NCI-H2029 treated with DMSO at 0.1 percent for 48 hours (cell line): ENCODE data around the gene MIEN1.
"Not testable (repeated sequence)": the region's sequence is repeated elsewhere in the genome, so short reads cannot be mapped to it uniquely, and the experiment has no call there.

ENCODE experiments used
- DNase-seq: peaks from one replicate; lab custom pipeline; 2025; lab: John Stamatoyannopoulos, UW

MIEN1 gene

DNA sequence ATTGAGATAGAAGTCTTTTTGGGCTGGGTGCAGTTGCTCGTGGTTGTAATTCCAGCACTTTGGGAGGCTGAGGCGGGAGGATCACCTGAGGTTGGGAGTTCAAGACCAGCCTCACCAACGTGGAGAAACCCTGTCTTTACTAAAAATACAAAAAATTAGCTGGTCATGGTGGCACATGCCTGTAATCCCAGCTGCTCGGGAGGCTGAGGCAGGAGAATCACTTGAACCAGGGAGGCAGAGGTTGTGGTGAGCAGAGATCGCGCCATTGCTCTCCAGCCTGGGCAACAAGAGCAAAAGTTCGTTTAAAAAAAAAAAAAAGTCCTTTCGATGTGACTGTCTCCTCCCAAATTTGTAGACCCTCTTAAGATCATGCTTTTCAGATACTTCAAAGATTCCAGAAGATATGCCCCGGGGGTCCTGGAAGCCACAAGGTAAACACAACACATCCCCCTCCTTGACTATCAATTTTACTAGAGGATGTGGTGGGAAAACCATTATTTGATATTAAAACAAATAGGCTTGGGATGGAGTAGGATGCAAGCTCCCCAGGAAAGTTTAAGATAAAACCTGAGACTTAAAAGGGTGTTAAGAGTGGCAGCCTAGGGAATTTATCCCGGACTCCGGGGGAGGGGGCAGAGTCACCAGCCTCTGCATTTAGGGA, 31.0 kb downstream of the MIEN1 start:
- not testable (repeated sequence) for DNase-seq

DNA sequence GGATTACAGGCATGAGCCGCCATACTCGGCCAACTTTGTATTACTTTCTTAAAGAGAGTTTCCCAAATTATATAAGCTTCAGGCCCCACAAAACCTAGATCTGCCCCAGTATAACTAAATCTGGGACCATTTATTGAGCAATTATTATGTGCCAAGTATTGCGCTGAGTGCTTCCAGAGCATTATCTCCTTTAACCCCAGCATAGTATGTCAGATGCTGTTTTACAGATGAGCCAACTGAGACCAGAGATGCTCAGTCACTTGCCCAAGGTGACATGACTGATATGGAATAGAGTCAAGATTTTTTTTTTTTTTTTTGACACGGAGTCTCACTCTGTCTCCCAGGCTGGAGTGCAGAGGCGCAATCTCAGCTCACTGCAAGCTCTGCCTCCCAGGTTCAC, 32.4 kb downstream of the MIEN1 start:
- DNase-seq: no peak

DNA sequence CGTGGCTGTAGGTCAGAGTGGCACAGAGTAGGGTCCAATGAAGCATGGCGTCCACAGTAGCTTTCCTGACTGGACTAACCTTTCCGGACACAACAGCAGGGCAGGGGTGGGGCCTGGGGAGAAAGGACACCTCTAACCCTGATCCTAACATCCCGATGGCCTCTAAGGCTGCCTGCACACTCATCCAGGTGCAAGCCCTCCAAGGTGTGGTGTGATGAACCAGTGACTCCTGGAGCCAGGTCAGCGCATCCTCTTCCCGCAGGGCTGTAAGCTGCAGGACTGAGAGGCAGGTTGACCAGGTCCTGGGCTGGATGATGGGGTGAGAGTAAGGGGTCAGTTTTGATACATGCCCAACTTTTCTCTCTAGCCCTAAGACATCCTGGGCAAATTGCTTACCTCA, 33.6 kb downstream of the MIEN1 start:
- no peak for DNase-seq

DNA sequence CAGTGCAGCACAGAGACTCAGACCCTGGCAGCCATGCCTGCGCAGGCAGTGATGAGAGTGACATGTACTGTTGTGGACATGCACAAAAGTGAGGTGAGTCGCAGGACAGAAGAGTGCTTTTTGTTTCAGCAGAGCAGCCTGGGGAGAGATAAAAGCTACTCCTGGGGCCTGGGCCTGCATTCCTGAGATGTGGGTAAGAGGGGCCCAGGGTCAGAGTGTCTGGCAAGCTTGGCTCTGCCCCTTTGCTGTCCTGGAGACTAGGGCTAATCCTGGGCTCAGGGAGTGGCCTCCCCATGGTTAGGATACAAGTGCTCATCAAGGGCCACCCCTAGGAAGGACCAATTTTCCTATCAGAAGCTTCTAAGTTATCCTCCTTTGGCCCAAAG, 35.2 kb downstream of the MIEN1 start:
- no peak for DNase-seq

DNA sequence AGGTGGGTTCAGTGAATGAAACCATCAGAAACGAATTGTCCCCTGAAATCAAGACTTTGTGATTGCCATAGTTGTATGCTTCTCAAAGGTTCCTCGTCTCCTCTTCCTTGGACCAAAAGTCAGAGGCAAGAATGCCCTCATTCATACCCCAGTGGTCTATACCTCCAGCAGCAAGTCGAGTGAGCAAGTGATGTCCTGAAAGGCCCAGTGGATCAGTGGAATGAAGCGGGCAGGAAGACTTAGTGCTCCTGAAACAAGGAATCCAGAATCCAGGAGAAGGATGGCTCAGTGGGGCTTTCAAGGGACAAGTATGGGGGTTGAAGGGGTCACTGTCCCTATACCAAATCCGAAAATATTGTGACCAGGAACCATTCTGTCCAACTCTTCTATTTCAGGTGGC, 35.7 kb downstream of the MIEN1 start:
- DNase-seq: no peak

DNA sequence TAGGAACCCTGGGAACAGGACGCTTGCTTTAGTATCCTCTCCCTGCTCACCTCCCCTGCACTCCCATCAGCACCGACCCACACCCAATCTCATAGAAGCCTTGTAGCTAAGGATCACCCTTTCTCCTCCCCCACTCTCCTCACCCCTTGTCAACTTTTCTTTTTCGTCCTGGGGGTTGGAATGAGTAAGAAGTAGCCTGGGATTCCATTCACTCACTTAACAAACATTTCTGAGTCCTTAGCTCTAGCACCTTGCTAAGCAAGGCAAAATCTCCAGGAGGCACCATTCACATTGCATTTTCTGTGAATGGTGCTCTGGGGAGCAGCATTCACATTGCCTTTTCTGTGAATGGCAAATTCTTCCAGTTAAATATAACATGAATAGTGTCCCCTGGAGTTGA, 41.4 kb downstream of the MIEN1 start:
- DNase-seq: no peak

DNA sequence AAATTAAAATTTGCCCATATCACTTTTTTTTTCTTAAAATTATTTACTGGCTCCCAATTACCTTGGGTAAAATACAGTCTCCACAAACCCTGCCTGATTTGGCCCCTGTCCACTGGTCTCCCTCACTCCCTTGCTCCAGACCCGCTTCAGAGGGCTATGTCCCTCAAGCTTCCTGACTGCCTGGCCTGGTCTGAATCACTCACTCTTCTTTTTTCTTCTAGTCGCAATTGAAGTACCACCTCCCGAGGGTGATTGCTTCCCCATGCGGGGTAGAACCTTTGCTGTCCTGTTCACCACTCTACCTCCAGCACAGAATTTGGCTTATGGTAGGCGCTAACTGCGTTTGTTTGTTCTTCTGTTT, 41.9 kb downstream of the MIEN1 start:
- DNase-seq: no peak

DNA sequence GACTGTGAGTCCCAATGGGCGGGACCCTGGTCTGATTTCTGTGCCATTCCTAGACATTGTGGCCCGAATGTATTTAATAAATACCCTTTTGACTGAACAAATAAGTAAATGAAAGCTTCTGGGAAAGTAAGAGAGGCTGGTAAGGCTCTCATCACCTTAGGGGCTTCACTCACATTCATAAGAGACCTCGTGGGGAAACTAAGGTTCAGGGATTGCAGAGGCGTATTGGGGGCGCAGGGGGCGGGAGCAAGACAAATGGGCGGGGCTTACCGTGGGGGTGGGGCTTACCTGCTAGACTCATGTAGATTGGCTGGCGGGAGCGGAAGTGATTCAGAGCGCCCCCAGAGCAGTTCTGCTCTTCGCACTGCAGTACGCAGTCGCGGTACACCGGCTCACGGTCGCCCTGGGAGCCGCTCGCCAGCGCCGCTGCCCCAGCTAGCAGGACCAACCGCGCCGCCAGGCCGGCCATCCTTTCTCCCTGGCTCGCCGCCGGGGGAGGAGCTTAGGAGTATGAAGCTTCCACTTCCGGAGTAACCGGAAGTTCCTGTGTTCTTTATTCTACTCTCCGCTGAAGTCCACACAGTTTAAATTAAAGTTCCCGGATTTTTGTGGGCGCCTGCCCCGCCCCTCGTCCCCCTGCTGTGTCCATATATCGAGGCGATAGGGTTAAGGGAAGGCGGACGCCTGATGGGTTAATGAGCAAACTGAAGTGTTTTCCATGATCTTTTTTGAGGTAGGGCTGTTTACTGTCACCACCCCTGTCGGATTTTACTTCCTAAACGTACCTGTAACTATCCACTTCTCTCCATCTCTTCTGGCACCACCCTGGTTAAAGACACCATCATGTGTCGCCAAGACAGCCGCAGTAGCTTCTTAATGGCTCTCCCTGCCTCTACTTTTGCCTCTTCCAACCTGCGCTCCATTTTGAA, 42.5 kb downstream of the MIEN1 start, which contains the start of gene PGAP3:
Gene PGAP3, minus strand, starts transcription at position 512 of the 929 bp plus-strand sequence. Its CDS starts 43 bp downstream, at position 469.
- DNase-seq: peak; percentile 70

DNA sequence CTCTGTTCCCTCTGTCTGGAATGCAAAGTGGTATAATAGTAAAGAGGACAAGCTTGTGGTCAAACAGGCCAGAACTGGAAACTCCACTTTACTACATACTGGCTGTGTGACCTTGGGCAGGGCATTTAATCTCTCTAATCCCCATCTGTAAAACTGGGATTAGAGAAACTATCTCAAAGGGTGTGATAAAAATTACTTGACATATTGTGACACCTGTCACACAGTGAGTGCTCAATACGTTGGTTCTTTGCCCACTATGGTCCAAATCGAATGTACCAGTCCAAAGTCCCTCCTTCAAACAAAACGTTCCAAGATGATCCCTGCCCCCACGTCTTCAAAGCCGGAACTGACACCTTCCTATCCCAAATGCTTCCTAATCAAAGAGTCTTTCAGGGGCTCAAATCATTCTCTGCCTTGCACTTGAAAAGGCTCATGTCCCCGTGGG, 43.2 kb downstream of the MIEN1 start:
- no peak for DNase-seq

DNA sequence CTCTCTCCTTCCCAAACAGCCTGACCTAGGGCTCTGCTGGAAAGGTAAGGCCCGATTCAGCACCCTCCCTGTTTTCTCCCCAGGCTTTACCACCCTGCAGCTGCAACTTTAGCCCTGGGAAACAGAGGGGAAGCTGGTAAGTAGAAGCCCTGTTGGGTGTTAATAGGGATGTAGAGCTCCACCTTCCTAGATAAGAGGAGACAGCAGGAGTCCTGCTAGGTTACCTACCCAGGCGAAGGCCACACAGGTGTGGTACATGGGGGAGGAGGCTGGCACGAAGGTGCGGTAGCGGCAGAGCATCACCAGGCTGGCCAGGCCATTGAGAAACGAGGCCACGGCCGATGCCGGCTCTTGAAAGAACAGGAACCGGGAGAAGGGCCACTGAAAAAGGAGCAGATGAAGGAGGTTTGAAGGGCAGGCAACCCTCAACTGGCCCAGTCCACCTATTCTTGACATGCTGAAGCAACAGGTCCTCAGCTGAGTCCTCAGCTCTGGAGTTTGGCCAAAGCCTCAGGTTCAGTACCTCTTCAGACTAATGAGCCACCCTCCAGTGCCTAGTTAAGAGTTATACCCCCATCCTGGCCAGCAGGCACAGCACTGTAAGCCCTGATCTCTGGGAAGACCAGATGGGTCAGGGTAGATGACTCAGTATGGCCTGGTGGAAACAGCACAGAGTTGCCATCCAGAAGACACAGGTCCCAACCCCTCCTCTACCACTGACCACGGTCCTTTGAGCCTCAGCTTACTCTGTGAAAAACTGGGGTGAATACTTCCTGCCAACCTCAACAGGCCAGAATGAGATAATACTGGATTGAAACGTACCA, 45.8 kb downstream of the MIEN1 start:
- DNase-seq: no peak

DNA sequence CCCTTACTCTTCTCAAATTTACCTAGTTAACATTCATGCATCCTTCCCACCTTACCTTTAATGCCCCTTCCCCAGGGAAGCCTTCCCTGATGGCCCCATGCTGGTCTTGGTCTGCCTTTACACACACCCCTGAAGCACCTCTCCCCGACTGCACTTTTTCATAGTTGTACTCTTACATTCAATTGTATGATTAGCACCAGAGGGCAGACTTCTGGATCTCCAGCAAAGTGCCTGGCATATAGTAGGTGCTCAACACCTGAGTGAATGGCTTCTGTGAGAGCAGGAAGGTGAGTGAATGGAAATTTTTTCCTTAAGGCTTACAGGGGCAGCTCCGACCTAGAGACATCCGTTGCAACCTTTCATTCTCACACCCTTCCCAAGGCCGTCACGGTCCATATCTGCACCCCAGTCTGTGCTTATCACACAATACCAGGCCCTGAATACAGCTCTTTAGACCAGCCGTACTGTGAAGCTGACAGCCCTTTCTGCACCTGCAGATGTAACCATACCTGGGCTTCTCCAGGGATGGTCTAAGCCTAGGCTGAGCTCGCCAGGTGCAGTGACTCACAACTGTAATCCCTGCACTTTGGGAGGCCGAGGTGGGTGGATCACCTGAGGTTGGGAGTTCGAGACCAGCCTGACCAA, 46.9 kb downstream of the MIEN1 start:
- DNase-seq: no peak

DNA sequence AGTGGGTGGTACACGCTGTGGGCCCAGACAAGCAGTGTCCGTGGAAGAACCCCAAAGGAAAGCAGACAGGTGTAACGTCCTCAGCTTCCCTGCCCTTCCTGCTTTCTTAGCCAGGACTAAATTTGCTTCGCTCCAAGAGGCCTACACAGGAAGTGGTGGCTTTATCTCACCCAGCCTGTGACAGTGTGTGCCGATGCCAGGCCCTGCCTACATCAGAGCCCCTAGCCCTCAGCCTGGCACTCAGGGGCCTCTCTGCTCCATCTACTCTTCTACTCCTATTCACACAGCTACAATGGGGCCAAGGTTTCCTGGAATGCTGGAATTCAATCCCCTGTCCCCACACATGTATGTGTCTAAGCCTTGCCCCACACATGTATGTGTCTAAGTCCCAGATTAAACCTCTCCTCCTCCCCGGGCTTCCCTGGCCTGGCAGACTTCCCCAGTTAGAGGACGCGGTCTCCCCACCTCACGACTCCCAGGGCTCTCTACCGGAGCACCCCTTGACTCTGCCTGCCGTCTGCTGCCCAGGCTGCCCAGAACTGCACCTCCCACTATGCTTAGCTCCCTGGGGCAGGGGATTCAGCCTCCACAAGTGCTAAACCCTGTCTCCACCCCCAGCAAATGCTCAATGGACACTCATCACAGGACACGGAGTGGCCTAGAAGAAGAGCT, 50.7 kb downstream of the MIEN1 start:
- DNase-seq: no peak
